Measurements from ENCODE around the gene RPTOR. TPM values are rescaled to one million over a fixed set of nuclear protein-coding genes. Genes with fewer than 3 reads are reported as not detected.
A peak's percentile ranks its signal among the peaks of the same experiment; 100 is the strongest.

The RPTOR gene
- total and polyA plus RNA-seq, 2 experiments from 2014 or later = 13.2 to 37.9 TPM

DNA sequence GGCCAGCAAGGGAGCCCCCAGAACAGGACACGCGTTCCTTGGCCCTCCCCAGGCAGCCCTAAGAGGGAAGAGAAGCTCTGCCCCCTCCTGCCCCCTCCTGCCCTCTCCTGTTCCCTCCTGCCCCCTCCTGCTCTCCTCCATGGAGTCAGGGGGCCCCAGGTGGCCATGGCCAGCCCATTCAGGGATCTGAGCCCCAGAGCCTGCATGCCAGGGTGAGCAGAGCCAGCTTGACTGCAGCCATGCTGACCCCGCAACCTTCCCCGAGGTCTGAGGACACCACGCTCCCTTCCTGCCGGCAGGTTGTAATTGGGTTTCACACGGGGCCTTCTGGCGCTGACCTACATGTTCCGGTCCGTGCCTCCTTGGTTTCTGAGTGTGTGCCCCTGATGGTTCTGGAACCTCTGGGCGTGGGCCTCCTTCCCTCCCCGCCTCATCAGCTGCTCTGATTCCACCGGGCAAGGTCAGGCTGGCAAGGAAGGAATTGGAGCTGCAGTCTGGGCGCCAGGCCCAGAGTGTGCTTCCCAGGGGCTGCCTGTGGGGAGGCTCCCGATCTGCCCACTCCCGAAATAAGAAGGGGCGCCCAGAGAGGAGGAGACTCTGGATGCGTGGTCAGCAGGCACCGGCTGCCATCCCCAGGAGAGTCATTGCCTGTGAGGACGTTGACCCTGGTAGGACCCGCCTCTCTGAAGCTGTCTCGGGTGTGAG, 44.5 kb upstream of the RPTOR start:
- H3K36me3 ChIP-seq = no peaks in the 10 kb centered on the region
- no peak overlapping the region for H3K27ac ChIP-seq
- no peaks in the 10 kb centered on the region for H3K4me1 ChIP-seq (ENCODE audit: low read depth)
- DNase-seq (ENCODE audit: low read depth in 1 of 2, low spot score in 1 of 2) = no peak
- no peak overlapping the region for H3K4me3 ChIP-seq
- H3K9me3 ChIP-seq (ENCODE audit: low read depth) = no peaks in the 10 kb centered on the region
- TF ChIP-seq, protein P1, sequence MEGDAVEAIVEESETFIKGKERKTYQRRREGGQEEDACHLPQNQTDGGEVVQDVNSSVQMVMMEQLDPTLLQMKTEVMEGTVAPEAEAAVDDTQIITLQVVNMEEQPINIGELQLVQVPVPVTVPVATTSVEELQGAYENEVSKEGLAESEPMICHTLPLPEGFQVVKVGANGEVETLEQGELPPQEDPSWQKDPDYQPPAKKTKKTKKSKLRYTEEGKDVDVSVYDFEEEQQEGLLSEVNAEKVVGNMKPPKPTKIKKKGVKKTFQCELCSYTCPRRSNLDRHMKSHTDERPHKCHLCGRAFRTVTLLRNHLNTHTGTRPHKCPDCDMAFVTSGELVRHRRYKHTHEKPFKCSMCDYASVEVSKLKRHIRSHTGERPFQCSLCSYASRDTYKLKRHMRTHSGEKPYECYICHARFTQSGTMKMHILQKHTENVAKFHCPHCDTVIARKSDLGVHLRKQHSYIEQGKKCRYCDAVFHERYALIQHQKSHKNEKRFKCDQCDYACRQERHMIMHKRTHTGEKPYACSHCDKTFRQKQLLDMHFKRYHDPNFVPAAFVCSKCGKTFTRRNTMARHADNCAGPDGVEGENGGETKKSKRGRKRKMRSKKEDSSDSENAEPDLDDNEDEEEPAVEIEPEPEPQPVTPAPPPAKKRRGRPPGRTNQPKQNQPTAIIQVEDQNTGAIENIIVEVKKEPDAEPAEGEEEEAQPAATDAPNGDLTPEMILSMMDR (IDR thresholded peaks at IDR 0.05; ENCODE audit: low read depth, low read length) = no peak
- peaks cover 46% of the 10 kb centered on the region for H3K27me3 ChIP-seq

DNA sequence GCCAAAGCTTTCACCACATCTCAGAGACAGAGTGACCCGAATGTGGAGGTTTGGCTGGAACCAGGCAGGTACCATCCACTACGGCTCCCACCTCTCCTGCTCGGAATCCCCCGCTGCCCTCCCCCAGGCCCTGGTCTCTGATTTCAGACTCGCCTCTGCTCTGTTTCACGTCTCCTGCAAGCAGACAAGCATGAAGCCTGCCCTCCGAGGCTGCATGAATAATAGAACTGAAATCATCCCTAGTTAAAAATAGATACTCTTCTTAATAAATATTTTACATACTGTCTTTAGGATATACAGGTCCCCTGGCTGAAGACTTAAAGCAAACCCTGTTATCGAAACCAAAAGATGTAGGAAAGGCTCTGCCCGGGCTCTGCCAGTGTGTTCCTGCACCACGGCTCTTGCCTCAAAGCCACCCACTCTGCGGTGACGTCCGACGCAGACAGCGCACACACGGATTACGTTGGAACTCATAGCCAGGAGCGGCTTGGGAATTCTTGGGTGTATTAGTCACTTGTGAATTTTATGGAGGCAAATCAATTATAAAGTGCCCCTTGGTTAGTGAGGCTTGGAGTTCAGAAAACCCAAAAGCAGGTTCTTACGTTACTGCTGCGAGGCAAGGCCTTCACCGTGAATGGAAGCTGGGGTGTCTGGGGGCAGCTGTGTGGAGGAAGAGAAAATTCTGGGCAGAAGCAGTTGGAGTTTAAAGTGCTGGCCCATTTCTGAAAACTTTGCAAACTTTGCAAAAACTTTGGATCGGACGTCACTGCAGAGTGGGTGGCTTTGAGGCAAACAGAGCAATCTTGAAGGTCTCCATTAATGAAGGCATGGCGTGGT, 42.7 kb upstream of the RPTOR start:
- Histone ChIP-seq H3K27me3 (peaks cover 47% of the 10 kb centered on the region), H3K27ac (no peak overlapping the region), H3K36me3 (no peaks in the 10 kb centered on the region), H3K4me1 (ENCODE audit: low read depth) (no peaks in the 10 kb centered on the region), H3K9me3 (ENCODE audit: low read depth) (no peaks in the 10 kb centered on the region), H3K4me3 (no peak overlapping the region)
- DNase-seq (ENCODE audit: low read depth in 1 of 2, low spot score in 1 of 2) = peak in 1 of 2 donors; percentile 50
- TF ChIP-seq, protein P1 (IDR thresholded peaks at IDR 0.05; ENCODE audit: low read depth, low read length) = no peak

DNA sequence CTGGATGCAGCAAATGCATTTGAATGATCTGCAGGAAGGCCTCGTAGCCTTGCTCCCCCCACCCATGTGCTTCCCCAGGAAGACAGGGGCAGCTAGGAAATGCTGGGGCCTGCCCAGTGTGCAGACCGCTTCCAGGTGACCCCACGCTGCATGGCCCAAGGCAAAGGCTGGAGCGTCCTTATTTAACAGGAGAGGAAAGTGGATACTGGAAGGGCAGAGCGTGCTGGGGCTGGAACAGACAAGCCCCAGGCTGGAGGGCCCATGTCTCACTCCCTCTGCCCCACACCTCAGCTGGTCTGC, 42.1 kb upstream of the RPTOR start:
- Histone ChIP-seq H3K27me3 (peaks cover 48% of the 10 kb centered on the region), H3K27ac (no peak overlapping the region)
- no peak for DNase-seq (ENCODE audit: low read depth in 1 of 2, low spot score in 1 of 2)

DNA sequence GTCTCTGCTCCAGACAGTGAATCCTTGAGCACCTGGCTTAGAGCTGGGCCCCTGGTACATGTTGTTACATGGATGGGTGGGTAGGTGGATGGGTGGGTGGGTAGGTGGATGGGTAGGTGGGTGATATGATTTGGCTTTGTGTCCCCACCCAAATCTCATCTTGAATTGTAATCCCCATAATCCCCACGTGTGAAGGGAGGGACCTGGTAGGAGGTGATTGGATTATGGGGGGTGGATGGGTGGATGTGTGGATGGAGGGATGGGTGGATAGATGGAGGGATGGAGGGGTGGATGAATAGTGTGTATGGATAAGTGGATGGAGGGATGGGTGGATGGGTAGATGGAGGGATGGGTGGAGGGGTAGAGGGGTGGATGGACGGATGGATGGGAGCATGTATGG, 41.6 kb upstream of the RPTOR start:
- Histone ChIP-seq H3K4me3 (no peak overlapping the region), H3K4me1 (ENCODE audit: low read depth) (no peaks in the 10 kb centered on the region), H3K27me3 (peaks cover 53% of the 10 kb centered on the region), H3K9me3 (ENCODE audit: low read depth) (no peaks in the 10 kb centered on the region), H3K36me3 (no peaks in the 10 kb centered on the region), H3K27ac (no peak overlapping the region)
- TF ChIP-seq, protein P1 (IDR thresholded peaks at IDR 0.05; ENCODE audit: low read depth, low read length) = no peak
- no peak for DNase-seq (ENCODE audit: low read depth in 1 of 2, low spot score in 1 of 2)

More for the DNA sequence above, 42.1 kb upstream of the RPTOR start:
- Histone ChIP-seq H3K4me1 (ENCODE audit: low read depth) (no peaks in the 10 kb centered on the region), H3K9me3 (ENCODE audit: low read depth) (no peaks in the 10 kb centered on the region), H3K36me3 (no peaks in the 10 kb centered on the region), H3K4me3 (no peak overlapping the region)
- TF ChIP-seq, protein P1 (IDR thresholded peaks at IDR 0.05; ENCODE audit: low read depth, low read length) = no peak

DNA sequence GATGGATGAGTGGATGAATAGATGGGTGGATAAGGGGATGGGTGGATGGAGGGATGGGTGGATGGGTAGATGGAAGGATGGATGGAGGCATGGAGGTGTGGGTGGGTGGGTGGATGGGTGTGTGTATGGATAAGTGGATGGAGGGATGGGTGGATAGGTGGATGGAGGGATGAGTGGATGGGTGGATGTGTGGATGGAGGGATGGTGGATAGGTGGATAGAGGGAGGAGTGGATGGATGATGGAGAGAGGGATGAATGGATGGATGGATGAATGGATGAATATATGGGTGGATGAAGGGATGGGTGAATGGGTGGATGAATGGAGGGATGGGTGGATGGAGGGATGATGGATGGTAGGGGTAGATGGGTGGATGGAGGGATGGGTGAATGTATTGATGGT, 40.7 kb upstream of the RPTOR start:
- TF ChIP-seq, protein P1 (IDR thresholded peaks at IDR 0.05; ENCODE audit: low read depth, low read length) = no peak
- DNase-seq (ENCODE audit: low read depth in 1 of 2, low spot score in 1 of 2) = no peak

More for the DNA sequence above, 40.7 kb upstream of the RPTOR start:
- Histone ChIP-seq H3K27me3 (peaks cover 51% of the 10 kb centered on the region), H3K4me3 (no peak overlapping the region), H3K9me3 (ENCODE audit: low read depth) (no peaks in the 10 kb centered on the region), H3K36me3 (no peaks in the 10 kb centered on the region), H3K4me1 (ENCODE audit: low read depth) (no peaks in the 10 kb centered on the region), H3K27ac (no peak overlapping the region)

Data from cardiac muscle cell (in vitro differentiated cells and primary cell).